SH-SY5Y (cell line): ENCODE results near the gene SVEP1.

ENCODE experiments used
- GATA2 ChIP-seq: IDR thresholded peaks from 2 replicates; pipeline ENCODE4 v1.6.1; 2011; ENCODE audit warnings: mild to moderate bottlenecking, low read depth, low read length
- GATA3 ChIP-seq: IDR thresholded peaks from 2 replicates; pipeline ENCODE4 v1.6.1; 2011; ENCODE audit warnings: low read depth, mild to moderate bottlenecking, low read length, moderate library complexity

GRCh38 chr9:110370315-110370714 is 209.2 kb downstream of the SVEP1 start:
- TF ChIP-seq GATA3 (no peak), GATA2 (no peak)
